Measurements from ENCODE around the gene GOLGA6L10. TPM values are rescaled to one million over a fixed set of nuclear protein-coding genes. Genes with fewer than 3 reads are reported as not detected.
"Not testable (repeated sequence)": the region's sequence is repeated elsewhere in the genome, so short reads cannot be mapped to it uniquely, and the experiment has no call there.

GOLGA6L10 gene
- total RNA-seq, 1 experiment from 2014 or later = not detected

DNA sequence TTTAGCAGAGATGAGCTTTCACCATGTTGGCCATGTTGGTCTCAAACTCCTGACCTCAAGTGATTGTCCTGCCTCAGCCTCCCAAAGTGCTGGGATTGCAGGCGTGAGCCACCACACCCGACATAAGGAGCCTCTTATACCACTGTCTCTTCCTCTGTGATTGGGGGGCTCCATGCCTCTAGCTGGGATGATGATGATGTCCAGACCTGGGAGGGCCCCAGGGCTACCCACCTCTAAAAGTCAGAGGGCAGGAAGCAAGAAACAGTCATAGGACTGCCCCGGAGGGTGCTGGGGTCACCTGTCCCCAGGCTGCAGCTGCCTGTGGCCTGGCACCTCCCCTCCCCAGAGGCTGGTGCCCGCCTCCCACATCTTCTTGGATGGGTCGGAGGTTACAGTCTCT lies 5.4 kb downstream of the GOLGA6L10 start:
- DNase-seq (ENCODE audit: low spot score) = not testable (repeated sequence)

DNA sequence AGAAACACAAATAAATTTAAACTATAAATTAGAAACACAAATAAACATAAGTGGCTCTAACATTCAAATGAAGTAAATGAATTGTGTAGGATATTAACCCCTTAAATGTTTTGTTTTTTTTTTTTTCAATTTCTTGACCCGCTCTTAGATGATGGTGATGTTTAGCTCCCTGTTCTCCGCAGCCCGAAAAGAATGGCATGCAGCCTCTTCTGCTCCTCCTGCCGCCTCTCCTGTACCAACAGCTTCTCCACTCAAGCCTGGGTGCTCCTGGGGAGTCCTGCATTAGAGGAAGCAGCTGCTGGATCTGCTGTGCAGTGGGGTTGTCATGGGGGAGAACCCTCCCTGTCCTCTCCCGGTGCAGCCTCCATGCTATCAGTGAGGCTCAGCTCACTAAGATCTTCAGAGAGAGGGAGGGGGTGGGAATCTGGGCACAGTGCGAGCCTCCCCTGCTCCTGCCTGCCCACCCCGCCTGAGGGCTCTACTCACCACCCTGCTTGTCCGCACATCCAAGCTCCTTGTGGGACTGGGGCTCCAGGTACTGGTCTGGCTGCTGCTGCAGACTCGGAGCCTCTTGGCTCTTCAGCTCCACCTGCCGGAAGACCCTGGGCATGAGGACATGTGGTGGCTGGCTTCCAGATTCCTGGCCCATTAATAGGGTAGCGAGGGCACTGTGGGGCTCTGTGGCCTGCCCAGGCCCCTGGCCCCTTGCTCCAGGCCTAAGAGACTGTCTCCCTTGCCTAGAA lies 6.5 kb downstream of the GOLGA6L10 start:
- DNase-seq (ENCODE audit: low spot score) = not testable (repeated sequence)

DNA sequence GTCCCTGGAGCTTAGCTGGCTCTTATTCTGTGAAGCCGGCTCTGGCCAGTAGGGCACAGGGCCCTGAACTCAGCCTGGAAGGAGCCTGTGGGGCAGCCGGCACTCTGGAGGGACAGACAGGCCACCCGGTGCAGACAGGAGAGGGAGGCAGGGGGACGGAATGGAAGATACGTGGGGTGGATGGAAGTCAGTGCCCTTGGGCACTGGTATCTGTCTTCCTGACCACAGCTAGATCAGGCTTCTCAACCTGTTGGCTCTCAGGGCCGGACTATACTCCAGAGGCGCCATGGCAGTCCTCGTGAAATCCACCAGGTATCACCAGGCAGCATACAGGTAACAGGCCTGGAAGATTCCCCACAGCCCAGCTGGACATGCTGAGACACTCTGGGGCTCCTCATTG lies 10.7 kb downstream of the GOLGA6L10 start:
- DNase-seq (ENCODE audit: low spot score) = not testable (repeated sequence)

DNA sequence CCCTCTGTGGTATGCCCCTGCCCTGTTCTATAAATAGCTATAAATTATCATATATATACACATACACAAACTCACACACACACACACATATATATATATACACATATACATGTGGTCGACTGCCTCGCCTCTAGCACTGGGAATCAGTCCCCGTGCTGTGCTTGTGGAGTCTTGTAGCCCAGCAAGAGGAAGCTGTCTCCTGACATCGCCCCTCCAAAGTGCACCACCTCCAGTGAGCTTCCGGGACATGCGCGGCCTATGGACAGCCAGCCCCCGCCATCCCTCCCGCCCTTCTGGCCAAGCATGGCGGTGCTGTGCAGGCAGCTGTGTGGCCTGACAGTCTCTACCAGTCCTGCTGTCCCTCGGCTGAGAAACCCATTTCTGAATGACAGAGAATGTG lies 11.2 kb downstream of the GOLGA6L10 start:
- not testable (repeated sequence) for DNase-seq (ENCODE audit: low spot score)

DNA sequence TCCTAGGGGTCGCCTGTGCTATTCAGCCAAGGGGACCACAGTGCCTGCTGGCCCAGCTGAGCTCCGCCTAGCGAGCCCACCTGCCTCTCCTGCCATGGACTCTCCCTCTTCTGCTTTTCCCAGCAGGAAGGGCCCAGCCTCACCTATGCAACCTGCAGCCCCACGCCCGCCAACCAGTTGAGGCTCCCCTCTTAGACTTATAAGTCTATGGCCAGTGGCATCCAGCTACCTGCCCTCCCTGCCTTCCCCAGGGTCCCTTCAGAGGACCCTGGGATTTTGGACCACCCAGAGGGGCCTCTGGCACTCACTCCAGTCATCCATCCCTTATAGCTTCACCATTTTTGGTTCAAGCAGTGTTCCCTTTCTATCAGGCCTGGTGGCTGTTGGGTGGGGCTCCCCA lies 12.2 kb downstream of the GOLGA6L10 start:
- not testable (repeated sequence) for DNase-seq (ENCODE audit: low spot score)

DNA sequence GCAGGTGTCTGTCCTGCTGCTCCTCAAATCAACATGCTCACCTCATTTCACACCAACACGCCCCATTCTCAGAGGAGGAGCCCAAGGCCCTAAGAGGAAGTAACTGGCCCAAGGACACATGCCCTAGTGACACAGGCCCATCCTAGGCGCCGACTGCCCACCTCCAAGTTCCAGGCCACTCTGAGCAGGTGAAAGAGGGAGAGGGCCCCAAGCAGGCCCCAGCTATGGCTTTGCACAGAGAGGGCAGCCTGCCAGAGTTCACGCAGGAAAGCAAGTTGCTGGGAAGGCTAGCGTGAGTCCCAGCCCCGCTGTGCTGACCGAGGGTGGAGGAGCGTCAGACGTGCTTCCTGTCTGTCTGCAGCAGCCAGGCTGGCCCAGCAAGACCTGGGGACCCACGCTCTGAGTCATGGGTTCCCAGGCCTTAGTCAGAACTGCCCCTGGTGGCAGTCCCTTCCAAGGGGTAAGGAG lies 13.1 kb downstream of the GOLGA6L10 start:
- DNase-seq (ENCODE audit: low spot score) = peak; percentile 45

DNA sequence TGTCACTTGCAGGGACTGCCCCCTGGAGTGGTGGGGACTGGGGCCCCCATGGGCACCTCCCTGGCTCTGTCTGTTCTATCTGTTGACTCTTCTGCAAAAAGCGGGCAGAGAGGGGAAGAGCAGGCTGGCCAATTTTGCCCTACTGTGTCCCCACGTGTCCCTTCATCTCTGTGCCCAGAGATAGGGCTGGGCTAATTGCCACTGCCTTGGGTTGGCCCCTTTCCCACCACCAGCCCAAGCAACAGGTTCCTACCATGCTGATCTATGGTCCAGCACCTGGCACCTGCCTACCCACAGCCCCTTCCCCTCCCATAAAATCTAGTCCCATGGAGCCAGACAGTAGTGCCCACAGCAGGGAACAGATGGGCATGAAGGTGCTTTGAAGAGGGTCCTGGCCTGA lies 14.3 kb downstream of the GOLGA6L10 start:
- not testable (repeated sequence) for DNase-seq (ENCODE audit: low spot score)

DNA sequence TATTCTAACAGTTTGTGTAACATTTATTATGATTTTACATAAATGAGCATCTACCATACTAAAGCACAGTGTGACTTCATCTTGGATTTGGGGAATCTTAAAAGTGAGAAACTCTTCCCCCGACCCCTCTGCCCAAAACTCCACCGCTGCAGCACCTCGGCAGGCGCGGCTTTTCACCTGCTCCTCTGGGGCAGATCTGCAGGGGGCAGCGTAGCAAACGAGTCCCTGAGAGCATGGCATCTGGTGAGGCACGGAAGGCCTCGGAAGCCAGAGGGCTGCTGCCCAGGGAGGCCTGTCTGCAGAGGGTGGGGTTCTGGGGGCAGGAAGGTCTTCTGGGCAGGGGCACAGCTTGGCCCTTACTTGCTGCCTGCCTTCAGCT lies 14.7 kb downstream of the GOLGA6L10 start:
- not testable (repeated sequence) for DNase-seq (ENCODE audit: low spot score)

DNA sequence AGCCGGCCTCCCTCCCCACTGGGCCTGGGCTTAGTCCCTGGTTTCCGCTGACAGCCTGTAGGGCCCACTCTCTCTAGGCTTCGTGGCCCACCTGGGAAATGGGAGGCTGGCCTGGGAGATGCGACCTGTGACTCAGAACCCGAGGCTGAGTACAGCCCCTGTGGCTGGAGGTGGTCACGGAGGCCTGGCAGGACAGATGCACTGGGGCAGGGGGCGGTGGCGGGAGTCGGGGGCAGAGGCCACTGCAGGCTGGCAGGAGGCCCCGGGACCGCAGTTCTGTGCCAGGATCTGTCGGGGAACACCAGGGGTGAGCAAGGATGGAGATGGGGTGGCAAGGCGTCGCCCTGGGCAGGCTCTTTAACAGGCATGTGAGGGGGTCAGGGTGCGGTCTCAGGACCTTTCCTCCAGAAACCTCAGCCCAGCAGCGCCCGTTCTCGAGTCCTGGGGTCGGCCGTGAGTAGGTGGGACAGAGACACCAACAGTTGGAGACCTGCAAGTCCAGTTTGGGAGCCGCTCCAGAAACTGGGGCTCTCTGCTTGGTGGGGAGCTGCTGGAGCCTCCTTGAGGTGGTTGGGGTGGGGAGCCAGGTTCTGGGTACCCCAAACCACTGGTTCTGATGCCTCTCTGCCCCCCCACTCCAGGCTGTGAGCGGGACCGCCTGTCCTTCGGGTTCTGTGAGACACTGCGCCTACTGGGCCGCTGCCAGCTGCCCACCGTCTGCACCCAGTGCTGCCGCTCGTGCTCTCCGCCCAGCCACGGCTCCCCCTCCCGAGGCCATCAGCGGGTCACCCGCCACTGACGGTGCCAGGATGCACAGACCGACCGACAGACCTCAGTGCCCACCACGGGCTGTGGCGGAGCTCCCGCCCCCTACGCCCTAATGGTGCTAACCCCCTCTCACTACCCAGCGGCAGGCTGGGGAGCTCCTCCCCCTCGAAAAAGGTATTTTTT lies 15.4 kb downstream of the GOLGA6L10 start:
- DNase-seq (ENCODE audit: low spot score) = not testable (repeated sequence)

DNA sequence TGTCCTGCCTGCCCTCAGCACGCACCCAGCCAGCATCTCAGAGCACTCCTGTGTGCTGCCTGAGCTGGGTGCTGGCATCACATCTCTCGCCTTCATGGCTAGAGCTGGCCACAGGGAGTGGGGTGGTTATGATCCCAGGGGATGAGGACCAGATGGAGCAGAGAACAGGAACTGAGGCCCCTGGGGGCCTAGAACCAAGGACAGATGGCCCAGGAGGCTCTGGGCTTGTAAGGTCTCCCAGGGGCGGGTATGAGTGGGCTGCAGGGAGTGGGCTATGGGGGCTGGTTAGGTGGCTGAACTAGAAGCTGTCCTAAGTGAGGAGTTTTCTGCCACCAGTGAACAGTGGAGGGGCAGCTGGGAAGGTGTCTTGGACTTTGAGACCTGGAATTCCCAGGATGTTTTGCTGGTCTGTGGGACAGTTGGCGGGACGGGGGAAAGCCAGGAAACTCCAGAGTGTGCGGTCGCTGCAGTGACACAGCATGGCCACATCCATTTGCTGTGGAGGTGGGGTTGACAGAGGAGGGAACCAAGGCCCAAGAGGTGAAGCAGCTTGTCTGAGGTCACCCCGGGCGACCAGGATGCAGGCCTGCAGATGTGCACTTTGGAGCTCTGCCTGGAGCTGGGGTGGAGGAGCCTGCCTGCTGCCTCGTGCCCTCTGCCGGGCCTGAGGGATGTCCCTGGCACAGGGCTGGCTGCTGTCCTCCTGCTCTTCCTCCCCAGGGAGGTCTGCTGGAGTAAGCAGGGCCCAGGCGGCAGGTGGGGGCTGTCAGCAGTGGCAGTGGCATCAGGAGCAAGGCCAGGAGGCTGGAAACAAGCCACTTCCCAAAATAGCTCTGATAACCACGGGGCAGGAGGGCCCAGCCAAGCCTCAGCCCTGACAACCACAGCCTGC lies 16.3 kb downstream of the GOLGA6L10 start:
- not testable (repeated sequence) for DNase-seq (ENCODE audit: low spot score)

DNA sequence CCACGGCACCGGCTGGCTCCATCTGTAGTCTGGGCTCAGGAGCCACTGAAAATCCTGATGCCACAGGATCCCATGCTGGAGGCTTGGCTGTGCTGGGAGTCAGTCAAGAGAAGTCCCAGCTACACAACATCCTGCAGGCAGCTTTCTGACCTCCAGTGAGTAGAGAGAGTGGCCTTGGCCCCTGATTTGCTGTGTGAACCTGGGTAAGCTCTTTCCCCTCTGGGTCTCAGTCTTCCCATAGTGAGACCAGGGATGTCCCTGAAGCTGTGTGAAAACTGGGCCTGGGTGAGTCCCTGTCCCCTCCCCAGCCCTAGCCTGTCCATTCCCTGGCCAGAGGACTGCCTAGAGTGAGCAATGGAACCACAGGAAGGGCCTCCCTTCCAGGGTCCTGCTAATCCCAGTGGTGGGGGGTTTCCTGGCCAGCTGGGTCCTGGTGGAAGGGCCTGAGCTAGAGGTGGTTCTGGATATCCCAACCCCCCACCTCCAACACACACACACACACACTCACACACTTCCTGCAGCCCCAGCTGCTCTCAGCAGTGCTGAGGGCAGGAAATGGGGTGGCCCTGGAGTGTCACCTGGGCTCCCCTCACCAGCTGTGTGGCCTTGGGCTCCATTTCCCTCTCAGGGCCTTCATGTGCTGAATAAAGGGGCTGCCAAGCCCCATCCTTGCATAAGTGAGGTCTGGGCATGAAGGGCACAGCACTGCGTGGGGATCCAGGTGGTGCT lies 17.5 kb downstream of the GOLGA6L10 start:
- DNase-seq (ENCODE audit: low spot score) = not testable (repeated sequence)

DNA sequence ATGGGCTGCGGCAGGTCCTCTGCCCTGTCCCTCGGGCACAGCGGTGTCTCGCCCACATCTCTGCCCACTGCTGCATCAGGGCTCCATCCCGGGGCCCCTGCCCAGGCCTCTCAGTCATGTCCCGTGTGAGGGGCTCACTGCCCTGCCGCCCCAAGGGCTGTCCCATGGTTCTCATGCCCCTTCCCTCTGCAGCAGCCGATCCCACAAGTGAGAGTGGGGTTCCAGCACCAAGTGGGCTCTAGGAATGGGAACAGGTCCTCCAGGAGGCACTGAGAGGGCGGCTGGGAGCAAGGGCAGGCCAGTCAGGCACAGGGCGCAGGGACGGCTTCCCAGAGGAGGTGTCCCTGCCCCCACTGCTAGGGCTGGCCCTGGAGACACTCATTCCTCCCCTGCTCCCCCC lies 18.4 kb downstream of the GOLGA6L10 start:
- not testable (repeated sequence) for DNase-seq (ENCODE audit: low spot score)

DNA sequence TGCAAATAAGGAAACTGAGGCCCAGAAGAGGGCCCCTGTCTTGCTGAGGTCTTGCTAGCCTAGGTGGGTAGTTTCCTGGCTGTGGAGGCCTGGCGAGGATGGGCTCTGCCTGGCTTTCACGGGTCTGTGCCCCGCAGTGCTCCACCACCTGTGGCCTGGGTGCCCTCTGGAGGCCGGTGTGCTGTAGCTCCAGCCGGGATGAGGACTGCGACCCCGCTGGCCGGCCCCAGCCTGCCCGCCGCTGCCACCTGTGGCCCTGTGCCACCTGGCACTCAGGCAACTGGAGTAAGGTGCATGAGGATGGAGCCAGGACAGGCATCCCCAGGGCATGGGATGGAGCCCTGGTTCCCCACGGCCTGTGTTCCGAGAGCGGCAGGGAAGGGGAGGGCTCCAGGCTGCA lies 20.2 kb downstream of the GOLGA6L10 start:
- DNase-seq (ENCODE audit: low spot score) = not testable (repeated sequence)

DNA sequence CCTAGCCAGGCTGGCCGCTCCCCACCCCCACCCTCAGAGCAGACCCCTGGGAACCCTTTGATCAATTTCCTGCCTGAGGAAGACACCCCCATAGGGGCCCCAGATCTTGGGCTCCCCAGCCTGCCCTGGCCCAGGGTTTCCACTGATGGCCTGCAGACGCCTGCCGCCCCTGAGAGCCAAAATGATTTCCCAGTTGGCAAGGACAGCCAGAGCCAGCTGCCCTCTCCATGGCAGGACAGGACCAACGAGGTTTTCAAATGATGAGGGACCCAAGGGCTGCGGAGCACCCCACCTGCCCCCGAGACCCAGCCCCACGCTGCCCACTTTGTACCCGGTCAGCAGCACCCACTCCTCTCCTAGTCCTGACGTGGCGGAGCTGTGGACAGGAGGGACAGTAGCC lies 21.9 kb downstream of the GOLGA6L10 start:
- not testable (repeated sequence) for DNase-seq (ENCODE audit: low spot score)

DNA sequence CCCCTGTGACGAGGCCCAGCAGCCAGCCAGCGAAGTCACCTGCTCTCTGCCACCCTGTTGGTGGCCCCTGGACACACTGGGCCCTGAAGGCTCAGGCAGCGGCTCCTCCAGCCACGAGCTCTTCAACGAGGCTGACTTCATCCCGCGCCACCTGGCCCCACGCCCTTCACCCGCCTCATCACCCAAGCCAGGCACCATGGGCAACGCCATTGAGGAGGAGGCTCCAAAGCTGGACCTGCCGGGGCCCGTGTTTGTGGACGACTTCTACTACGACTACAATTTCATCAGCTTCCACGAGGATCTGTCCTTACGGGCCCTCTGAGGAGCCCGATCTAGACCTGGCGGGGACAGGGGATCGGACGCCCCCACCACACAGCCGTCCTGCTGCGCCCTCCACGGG lies 22.4 kb downstream of the GOLGA6L10 start:
- not testable (repeated sequence) for DNase-seq (ENCODE audit: low spot score)

DNA sequence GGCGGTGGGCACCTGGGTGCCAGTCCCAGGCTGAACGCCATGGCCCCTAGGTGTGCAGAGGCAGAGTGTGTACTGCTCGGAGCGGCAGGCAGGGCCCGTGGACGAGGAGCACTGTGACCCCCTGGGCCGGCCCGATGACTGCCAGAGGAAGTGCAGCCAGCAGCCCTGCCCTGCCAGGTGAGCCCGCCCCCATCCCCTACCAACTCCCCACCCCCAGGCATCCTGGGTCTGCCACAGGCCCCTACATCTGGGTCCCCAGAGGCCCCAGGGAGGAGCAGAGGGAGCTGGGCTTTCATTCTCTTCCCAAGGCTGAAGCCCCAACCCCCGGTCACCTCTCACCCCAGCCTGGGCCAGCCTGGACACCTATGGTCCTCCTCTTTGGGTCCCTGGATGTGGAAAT lies 23.6 kb downstream of the GOLGA6L10 start:
- not testable (repeated sequence) for DNase-seq (ENCODE audit: low spot score)

DNA sequence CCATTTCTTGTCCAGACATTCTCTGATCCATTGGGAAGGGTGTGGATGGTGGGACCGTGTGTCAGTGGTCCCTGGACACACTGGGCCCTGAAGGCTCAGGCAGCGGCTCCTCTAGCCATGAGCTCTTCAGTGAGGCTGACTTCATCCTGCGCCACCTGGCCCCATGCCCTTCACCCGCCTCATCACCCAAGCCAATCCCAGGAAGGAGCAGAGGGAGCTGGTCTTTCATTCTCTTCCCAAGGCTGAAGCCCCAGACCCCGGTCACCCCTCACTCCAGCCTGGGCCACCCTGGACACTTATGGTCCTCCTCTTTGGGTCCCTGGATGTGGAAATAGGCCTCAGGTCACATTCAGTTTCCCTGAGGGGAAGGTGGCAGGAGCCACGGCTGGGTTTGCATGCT lies 24.4 kb downstream of the GOLGA6L10 start:
- DNase-seq (ENCODE audit: low spot score) = not testable (repeated sequence)

DNA sequence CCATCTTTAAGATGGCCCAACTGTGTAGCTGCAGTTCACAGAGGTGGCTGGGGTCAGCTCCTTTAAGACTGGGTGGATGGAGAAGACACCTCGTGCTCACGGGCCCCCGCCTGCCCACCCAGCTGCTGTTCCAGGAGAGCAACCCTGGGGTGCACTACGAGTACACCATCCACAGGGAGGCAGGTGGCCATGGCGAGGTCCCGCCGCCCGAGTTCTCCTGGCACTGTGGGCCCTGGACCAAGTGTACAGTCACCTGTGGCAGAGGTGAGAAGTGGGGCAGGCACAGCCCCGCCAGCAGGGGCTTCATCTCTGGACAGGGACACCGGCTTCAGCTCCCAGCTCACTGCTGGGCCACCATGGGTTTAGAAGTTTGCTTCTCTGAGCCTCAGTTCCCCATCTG lies 26.8 kb downstream of the GOLGA6L10 start:
- DNase-seq (ENCODE audit: low spot score) = not testable (repeated sequence)

DNA sequence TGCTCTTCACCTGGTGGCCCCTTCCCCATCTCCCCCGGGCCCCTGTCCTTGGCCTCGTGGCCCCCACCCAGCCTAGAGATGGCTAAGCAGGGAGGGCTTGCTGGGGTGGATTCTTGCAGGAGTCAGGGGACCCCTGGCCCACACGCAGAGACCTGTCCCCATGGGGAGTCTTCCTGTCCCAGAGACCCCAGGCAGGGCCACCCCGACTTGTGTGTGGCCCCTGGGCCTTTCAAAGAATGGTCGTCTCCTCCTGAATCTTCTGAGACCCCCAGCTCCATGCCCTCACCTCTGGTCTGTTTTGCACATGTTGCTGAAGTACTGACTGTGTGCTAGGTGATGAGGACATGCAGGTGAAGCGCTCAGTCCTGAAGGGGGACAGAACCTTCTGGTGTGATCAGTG lies 28.4 kb downstream of the GOLGA6L10 start:
- DNase-seq (ENCODE audit: low spot score) = not testable (repeated sequence)

DNA sequence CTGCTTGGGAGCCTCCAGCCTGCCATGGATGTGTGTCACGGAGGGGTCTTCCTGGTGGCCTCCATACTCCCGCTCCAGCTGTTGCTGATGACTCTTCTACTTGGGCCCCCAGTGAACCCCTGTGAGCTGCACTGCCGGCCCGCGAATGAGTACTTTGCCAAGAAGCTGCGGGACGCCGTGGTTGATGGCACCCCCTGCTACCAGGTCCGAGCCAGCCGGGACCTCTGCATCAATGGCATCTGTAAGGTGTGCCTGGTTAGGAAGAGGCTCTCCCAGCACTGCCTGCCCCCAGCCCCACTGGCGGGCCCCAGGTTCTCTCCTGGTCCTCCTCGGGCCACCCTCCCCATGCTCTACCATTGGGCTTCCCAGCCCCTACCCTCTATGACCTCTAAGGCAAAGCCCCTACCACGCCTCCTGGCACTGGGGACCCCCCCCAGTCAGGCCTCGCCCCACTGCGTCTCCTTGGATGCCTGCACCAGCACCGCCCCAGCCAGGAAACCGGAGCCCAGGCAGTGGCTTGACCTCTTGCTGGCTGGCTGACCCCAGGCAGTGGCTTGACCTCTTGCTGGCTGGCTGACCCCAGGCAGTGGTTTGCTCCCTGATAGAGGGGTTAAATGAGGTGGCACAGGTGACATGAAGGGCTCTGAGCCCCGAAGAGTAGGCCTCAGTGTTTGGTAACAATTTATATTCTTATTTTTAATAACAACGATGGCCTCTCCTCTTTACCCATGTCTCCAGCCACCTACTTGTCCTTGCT lies 29.6 kb downstream of the GOLGA6L10 start:
- DNase-seq (ENCODE audit: low spot score) = not testable (repeated sequence)

Data from HT-29 (cell line).